NB4 (cell line): ENCODE results near the gene CHD2.
A peak's percentile ranks its signal among the peaks of the same experiment; 100 is the strongest.
"Not testable (repeated sequence)": the region's sequence is repeated elsewhere in the genome, so short reads cannot be mapped to it uniquely, and the experiment has no call there.

Source experiments
- DNase-seq: peaks from one replicate; pipeline ENCODE4 v3.0.0; 2010; ENCODE audit warnings: low read depth
- H3K4me3 ChIP-seq: one replicate; pipeline ENCODE4 v1.5.1; 2011; ENCODE audit warnings: mild to moderate bottlenecking, low read depth, low read length, moderate library complexity
- MYC ChIP-seq: IDR thresholded peaks from 2 replicates; pipeline ENCODE4 v1.6.1; 2011; ENCODE audit warnings: low read depth, low read length
- POLR2A ChIP-seq: IDR thresholded peaks from 2 replicates; pipeline ENCODE4 v1.6.1; 2011; ENCODE audit warnings: mild to moderate bottlenecking; ENCODE audit not compliant: insufficient read length; ENCODE audit errors: extremely low read depth
- TF ChIP-seq, protein P1 (sequence below): IDR thresholded peaks from 2 replicates; pipeline ENCODE4 v1.6.1; 2011; ENCODE audit warnings: low read depth, low read length
- TF ChIP-seq, protein P2 (sequence below): IDR thresholded peaks from one replicate; pipeline ENCODE4 v1.5.1; 2012; ENCODE audit warnings: low read depth, low read length

Gene CHD2

DNA sequence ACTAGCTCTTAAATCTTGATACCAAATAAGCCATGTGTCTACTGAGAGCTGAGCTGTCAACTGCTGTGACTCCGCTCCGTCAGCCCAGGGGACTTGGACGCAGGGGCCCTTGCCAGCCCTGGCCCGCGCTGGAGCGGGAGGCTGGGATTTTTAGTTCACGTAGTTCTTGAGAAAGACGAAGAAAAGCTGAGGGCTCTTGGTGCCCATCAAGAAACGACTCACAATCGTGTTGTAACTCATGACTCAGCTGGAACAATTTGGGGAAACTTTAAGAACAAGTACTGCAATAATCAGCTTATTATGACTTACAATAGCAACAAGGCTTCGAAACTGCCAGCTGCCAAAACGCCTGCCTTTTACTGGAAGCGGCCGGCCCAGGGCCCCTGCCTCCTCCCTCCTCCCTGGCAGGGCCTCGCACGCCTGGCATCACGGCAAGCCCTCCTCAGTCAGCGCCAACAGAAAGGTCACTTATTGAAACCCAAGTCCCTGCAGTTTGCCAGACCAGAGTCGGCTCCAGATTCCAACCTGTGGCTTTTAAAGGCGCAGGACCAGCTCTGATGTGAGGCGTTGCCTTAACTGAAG lies 128.6 kb downstream of the CHD2 start:
- peak; percentile 75 for DNase-seq
- H3K4me3 ChIP-seq = no peak overlapping the region
- no peak for TF ChIP-seq MYC
- TF ChIP-seq, protein P1, sequence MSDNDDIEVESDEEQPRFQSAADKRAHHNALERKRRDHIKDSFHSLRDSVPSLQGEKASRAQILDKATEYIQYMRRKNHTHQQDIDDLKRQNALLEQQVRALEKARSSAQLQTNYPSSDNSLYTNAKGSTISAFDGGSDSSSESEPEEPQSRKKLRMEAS = 0 out of 2 replicates have a peak, but pooled peaks have one; percentile 3

DNA sequence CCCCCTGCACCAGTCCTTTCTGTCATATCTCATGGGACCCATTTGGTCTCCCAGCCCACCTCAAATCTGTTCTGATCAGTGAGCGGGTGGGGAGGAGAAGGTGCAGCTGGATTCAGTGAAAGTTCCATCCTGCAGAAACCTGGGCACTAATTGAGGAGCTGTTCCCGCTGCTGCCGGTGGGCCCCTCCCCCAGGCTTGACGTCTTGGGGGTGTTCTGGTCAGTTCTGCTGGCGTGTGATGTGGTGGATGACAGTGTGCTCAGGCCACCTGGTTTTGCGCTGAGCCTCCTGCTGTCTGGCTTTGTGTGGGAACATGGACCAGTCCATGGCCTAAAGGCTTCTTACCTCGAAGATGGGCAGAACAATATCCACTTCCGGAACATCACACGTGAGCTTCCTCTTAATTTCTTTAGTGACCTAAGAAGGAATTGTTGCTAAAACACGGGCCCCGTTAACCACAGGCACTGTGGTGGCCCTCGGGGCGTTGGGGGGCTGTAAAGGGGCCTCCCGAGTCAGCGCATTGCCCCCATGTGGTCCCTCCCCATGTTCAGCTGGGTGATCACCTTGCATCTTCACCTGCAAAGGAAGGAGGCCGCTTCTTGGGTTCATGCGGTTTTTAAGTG lies 129.2 kb downstream of the CHD2 start:
- no peak overlapping the region for H3K4me3 ChIP-seq
- TF ChIP-seq, protein P2, sequence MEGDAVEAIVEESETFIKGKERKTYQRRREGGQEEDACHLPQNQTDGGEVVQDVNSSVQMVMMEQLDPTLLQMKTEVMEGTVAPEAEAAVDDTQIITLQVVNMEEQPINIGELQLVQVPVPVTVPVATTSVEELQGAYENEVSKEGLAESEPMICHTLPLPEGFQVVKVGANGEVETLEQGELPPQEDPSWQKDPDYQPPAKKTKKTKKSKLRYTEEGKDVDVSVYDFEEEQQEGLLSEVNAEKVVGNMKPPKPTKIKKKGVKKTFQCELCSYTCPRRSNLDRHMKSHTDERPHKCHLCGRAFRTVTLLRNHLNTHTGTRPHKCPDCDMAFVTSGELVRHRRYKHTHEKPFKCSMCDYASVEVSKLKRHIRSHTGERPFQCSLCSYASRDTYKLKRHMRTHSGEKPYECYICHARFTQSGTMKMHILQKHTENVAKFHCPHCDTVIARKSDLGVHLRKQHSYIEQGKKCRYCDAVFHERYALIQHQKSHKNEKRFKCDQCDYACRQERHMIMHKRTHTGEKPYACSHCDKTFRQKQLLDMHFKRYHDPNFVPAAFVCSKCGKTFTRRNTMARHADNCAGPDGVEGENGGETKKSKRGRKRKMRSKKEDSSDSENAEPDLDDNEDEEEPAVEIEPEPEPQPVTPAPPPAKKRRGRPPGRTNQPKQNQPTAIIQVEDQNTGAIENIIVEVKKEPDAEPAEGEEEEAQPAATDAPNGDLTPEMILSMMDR = no peak
- TF ChIP-seq, protein P1 = no peak
- TF ChIP-seq MYC (no peak), POLR2A (no peak)
- no peak for DNase-seq

DNA sequence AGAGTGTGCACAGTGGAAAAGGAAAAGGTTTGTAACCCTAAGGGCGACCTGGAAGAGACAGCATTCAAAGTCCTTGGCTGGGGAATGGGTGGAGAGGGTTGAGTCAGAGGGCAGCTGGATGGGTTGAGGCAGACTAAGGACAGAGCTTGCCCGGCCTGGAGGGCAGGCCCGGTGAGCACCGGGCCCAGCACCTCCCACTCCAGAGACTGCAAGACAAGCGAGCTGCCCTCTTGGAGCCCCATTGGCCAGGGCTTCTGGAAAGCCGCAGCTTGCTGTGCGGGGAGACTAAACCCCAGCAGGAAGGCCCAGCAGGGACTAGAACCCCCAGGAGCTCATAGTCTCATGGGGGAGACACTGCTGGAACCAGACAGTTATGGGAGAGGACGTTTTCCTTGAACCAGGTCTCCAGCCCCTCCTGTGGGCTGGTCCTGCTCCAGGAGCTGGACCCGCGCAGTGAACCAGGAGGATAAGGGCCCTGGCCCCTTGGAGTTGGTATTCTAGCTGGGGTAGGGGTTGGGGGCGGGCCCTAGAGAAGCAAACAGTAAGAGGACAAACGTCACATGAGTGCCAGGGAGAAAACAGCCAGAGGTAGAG lies 129.8 kb downstream of the CHD2 start:
- H3K4me3 ChIP-seq = no peak overlapping the region
- DNase-seq = no peak
- TF ChIP-seq, protein P1 = no peak
- TF ChIP-seq POLR2A = no peak
- TF ChIP-seq, protein P2 = no peak
- no peak for TF ChIP-seq MYC

DNA sequence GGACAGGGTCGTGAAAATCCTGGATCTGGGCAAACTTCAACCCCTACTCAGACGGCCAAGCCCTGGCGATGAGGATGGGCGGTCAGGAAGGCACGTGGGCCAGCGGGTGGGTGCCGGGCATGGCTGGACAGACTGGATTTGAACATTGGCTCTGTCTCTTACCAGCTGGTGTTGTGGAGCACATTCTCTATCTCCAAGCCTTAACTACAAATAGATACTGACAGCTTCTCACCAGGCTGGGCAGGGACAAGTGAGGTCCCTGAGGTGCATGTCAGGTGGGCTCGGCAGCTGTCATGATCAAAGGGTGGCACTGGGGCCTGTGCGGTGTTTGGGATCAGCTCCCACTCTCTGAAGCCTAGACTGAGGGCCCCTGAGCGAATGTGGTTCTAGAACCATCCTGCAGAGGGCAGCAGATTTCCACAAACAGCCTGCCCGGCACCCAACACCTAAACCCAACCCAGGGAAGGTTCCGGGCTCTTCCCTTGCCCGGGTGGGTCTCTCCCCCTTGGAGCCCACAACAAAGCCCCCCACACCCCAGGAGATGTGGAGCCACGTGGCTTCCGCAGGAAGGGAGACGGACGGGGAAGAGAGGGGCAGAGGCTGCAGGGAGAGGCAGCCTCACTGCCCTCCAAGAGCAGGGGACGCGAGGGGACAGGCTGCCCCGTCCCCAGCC lies 130.4 kb downstream of the CHD2 start:
- H3K4me3 ChIP-seq = no peak overlapping the region
- TF ChIP-seq, protein P2 = peak; percentile 79
- TF ChIP-seq MYC (no peak), POLR2A (no peak)
- TF ChIP-seq, protein P1 = peak; percentile 46; the same call in 1 of the 2 replicates
- peak; percentile 70 for DNase-seq

DNA sequence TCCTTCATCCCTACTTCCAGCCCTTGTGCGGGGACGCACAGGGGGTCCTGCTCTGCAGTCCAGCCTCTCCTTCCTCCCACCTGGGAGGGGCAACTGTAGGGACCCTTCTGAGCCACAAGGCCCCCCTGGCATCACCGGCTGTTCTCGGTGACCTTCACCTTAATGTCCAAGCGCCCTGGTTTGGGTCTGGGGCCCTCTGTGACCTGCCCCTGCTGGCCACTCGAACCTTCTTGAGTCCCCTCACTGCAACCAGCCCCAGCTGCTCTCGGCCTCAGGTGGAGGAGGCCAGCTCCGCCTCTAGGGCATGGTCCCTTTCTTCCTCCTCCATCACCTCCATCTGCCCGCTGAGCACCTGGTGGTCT lies 131.0 kb downstream of the CHD2 start:
- TF ChIP-seq, protein P1 = no peak
- TF ChIP-seq MYC = no peak
- TF ChIP-seq, protein P2 = no peak
- no peak for TF ChIP-seq POLR2A
- no peak overlapping the region for H3K4me3 ChIP-seq
- DNase-seq = no peak

DNA sequence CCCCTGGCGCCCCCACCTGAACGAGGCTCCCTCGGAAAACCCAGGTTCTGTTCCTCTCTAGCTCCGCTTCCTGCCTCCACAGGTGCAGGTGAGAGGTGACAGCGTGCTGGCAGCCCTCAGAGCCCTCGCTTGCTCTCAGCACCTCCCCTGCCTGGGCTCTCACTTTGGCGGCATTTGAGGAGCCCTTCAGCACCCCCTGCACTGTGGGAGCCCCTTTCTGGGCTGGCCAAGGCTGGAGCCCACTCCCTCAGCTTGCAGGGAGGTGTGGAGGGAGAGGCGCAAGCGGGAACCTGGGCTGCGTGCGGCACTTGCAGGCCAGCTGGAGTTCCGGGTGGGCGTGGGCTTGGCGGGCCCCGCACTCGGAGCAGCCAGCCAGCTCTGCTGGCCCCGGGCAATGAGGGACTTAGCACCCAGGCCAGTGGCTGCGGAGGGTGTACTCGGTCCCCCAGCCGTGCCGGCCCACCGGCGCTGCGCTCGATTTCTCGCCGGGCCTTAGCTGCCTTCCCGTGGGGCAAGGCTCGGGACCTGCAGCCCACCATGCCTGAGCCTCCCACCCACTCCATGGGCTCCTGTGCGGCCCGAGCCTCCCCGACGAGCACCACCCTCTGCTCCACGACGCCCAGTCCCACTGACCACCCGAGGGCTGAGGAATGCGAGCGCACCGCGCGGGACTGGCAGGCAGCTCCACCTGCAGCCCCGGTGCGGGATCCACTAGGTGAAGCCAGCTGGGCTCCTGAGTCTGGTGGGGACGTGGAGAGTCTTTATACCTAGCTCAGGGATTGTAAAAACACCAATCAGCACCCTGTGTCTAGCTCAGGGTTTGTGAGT lies 131.6 kb downstream of the CHD2 start:
- DNase-seq = not testable (repeated sequence)

DNA sequence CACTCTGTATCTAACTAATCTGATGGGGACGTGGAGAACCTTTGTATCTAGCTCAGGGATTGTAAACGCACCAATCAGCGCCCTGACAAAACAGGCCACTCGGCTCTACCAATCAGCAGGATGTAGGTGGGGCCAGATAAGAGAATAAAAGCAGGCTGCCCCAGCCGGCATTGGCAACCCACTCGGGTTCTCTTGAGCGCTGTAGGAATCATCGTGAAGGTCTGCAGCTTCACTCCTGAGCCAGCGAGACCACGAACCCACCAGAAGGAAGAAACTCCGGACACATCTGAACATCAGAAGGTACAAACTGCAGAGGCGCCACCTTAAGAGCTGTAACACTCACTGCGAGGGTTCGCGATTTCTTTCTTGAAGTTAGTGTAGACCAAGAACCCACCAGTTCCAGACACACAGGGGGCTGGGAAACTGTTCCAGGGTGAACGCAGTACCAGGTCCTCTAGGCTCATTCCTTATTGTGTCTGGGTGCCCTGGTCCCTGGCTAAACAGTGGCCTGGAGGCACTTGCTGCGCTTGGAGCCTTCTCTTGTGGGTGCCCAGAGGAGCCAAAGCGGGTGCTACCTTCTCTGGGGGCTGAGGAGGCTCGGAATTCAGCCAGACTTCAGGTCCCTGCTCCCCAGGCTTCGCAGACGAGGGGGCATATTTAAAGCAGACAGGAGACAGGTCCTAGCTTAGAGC lies 132.5 kb downstream of the CHD2 start:
- not testable (repeated sequence) for H3K4me3 ChIP-seq, DNase-seq

More for the DNA sequence above, 131.6 kb downstream of the CHD2 start:
- H3K4me3 ChIP-seq = not testable (repeated sequence)
